HG03457 (cell line): ENCODE measurements around the gene APBB1.

Experiments
- ATAC-seq: cut with Tn5 transposase; IDR thresholded peaks from one replicate; pipeline ENCODE4 v1.9.1; 2021; ENCODE audit warnings: moderate number of reproducible peaks; ENCODE audit not compliant: unreplicated experiment

APBB1 gene

GRCh38 chr11:6419009-6419631 lies at the start of gene APBB1:
TSS of gene APBB1 (minus strand) at chr11:6419094. CDS start at chr11:6411347, 7,747 bp downstream.
- no peak for ATAC-seq

DNA sequence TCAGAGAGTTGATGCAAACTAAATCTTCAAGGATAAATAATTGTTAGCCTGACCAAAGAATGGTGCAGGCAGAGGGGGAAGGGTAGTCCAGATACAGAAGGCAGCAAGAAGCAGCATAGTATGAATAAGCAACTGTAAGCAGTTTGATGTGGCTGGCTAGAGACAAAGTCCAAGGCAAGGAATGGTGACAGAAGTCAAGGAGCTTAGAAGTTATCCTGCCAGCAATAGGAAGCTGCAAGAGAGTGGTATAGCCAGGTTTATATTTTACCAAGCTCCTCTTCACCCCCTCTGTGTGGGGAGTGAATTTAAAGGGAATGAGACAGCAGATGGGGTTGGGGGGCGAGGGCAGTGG lies 40.2 kb upstream of the APBB1 start:
- ATAC-seq, result no peak

DNA sequence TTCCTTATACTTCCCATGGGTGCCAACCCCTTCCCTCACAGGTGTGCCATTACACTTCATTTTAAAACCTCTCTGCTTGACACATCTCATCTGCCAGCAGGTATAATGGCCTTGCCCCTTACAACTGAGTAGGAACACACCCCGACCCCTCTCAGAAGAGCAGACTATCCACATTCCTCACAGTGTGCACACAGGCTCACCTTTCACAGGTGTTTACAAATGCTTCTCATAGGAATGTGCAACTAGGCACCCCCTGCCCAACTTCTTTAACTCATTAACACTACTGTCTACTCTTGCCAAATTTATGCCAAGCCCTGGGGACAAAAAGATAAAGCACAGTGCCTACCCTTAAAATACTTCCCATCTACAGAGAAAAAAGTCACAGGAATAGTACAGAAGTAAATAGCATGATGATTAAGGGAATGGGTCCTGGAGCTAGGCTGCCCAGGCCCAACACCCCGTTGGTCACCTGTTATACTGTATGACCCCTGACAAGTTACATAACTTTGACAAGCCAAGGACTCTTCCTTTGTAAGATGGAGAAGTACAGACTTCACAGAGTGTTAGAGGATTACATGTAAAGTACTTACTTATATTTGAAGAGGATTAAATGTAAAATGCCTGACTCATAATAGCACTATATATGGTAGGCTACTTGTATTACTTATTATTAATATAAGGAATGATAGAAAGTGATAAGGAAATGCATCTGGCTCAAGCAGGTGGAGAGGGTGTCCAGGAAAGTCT lies 39.6 kb upstream of the APBB1 start:
- ATAC-seq, result no peak

DNA sequence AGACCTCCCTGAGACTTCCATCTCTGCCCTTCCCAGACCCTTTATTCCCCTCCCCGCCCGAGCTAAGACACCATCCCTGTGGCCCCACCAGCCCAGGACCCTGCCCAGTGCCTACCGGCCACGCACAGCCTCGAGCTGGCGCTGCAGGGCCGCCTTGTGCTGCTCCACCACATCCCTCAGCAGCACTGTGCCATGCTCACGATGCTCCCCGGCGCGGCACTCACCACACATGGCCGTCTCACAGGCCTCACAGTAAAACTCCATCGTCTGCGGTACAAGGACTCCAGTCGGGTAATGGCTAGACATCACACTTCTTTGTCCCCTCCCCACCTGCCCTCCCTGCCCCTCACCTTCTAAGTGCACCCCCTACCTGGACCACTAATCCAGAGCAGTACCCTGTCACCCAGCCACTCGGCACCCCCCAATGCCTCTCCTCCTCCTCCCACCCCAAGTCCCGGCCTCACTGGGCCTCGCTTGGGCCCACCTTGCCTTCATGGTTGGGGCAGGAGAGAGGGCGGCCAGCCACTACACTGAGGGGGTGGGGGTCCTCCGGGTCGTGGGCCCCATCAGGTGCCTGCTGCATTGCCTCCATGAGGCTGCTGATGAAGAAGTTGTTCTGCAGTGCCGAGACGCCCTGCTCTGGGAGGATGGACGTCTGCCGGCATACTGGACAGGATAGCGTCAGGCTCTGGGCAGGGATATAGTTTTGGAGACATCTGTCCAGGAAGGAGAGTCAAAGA lies 38.9 kb upstream of the APBB1 start:
- ATAC-seq, result no peak

DNA sequence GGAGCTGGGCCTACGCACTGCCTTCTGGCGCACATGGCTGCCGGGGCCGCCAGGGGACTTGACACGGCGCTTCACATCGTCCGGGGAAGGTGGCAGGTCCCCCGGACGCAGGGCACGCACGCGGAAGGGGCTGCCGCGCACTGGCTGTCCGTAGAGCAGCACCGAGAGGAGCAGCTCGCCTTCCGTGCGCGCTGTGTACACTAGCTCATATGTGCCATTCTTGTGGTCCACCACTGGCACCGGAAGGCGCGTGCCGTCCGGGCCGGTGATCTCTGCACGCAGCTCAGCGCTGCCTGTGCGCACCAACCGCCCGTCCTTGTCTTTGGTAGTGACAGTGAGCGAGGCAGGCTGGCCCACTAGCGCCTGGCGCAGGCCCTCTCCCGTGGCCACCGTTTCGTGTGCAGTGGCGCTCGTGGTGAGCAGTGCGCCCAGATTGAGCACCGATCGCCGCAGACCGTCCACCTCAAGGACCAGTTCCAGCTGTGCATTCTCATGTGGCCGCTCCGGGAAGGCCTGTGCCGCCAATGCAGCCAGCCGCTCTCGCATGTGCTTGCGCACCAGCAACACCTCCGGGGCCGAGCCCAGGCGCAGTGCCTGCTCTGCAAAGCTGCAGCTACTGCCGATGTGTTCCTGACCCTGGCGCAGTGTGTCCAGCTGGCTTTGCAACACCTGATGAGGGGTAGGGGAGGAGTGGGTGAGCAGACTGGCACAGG lies 37.6 kb upstream of the APBB1 start:
- ATAC-seq, result no peak

DNA sequence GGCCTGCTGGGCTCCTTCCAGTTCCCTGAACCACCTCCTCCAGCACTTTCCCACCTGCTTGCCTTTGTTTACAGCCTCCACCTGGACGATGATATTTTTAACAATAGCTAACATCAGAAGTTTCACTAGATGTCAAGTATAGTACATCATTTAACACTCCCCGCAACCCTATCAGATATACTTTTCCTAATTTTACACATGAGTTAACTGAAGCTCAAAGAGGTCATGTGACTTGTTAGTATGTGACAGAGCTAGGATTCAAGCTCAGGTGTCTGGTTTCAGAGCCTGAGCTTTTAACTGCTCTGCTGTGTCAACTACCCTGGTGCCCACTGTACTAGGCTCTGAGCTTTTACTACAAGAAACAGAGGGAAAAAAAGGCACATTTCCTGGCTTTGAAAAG lies 36.2 kb upstream of the APBB1 start:
- ATAC-seq, result no peak

DNA sequence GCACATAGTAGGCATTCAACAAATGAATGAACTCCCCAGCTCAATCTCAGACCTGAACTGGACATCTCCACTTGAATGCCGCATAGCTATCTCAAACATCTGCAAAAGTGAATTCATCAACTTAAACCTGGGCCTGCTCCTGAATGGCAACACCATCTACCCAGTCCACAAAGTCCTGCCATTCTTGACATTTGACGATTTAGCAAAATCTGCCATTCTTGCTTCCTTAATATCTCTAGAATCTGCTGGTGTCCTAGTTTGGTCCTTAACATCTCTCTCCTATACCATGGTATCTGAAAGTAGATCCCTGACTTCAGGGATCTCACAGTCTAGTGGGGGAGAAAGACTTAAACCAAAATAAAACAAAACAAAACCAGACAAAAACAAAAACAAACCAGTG lies 34.3 kb upstream of the APBB1 start:
- no peak for ATAC-seq

- no peak for ATAC-seq
Measured at GRCh38 chr11:6452219-6452618, 33.3 kb upstream of the APBB1 start.

DNA sequence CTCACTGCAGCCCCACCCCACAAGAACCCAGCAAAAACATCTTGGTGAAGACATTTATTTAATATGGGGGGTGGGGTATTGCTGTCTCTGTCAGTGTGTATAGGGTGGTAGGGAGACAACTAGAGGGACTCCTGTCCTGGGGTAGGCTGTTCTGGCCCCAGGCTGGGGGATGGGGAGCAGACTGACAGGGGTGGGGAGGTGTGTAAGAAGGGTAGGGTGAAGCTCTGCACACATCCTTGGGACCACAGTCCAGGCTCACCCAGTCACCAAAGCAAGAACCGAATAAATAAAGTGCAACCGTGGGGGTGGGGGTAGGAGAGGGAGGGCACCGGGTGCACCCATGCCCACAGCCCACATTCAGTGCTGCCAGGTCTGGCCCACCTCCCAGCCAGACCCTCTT lies 29.7 kb upstream of the APBB1 start:
- no peak for ATAC-seq

DNA sequence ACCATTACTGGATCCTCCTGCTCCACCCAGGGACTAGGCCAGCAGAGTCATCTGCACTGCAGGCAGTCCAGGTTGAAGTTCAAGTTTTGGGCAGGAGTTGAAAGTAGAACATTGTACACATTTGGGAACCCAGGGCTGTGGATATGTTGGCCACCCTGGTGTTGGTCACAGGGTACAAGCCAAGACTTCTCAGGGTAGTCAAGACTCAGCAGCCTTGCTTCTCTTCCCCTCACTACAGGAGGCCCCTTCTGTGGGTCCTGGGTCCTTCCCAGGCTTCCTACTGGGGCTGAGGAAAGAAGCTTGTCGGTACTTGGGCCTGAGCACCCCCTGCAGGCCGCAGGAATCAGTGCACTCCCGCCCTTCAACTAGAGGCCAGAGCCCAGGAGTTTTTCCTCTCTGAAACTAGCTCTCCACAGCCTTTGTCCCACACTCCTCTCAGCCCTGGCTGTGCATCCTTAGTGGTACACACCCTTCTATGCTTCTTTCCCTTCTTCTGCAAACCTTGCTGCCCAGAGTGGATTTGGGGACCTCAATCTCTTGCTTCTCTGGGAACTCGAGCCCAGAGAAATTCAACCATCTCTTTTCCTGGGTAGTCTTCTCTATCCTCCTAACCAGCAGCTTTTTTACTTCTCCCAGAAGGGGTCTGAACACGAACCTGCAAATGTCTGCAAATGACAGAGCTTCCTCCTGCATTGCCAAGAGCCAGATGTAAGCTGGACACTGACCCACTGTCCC lies 24.5 kb upstream of the APBB1 start:
- ATAC-seq, result no peak

GRCh38 chr11:6442441-6442840 lies 23.5 kb upstream of the APBB1 start:
- ATAC-seq, result no peak

DNA sequence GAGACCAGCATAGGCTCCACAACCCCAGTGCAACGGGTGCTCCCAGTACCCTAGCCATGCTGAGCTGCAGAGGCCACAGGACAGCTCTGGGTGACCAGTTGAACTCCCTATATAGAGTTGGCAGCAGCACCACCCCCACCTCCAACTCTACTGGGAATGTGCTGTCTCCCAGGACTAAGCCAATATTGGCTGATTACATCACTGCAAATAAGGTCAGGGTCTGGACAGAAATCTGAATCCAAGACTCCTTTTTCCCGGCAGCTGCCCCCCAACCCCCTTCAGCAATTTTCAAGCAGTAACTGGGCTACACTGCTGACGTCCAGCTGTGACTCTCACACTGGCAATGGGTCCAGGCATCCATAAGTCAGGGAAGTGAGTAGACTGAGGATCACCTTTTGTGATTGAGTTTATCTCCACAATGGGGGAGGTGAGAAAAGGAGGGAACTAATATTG lies 22.0 kb upstream of the APBB1 start, which contains the start of gene HPX:
TSS of gene HPX (minus strand) at position 82 of the 453 bp plus-strand sequence. CDS start at position 58, 24 bp downstream.
- ATAC-seq, result no peak

- ATAC-seq, result no peak
Measured at GRCh38 chr11:6438979-6439571, 20.2 kb upstream of the APBB1 start.

DNA sequence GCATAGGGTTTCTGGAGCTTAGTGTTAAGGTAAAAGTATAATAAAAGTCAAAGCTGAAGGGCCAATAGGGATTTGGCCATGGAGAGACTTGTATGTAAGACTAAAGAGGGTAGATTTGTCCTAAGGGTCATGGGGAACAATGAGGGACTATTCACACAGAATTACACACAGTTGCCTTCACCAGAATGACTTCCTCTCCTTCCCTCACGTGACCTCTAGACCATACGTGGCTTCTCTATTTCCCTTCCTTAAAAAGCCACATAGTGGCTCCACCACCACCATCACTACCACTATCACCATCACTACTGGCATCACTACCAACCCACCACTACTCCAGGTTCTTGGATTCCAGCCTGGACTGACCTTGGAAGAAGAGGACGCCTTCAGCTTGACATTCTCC lies 19.1 kb upstream of the APBB1 start:
- ATAC-seq, result no peak

DNA sequence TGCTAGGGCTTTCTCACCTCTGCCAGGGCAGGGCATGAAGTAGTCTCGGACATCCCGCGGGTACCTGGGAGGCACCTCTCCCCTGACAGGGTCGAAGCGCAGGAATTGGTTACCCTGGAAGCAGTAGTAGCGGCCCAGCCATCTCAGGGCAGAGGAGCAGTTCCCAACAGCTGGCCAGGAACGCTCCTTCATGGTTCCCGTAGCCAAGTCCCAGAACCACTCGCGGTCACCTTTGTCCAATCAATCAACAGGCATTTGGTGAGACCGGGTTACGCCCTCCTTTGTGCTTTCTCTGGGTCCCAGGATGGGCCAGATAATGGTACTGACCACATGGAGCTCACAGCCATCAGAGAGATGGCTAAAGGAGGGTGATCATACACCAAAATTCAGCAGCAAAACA lies 18.5 kb upstream of the APBB1 start:
- ATAC-seq, result no peak

DNA sequence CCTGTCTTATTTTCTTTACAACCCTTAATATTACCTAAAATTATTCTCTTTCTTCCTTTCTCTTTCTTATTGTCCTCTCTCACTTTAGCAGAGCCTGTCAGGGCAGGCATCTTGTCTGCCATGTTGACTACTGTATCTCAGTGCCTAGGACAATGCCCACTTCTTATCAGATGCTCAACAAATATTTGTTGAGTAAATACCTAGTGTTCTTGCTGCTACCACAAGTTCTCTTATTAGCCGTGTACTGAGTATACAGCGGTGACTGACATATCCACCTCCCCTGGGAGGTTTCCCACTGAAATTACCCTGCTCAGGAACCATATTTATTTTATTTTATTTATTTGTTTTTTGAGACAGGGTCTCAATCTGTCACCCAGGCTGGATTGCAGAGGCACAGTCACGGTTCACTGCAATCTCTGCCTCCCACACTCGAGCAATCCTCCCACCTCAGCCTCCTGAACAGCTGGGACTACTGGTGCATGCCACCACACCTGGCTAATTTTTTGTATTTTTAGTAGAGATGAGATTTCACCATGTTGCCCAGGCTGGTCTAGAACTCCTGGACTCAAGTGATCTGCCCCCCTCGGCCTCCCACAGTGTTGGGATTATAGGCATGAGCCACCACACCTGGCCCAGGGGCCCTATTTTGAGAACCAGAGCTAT lies 15.2 kb upstream of the APBB1 start:
- no peak for ATAC-seq

- ATAC-seq, result no peak
Measured at GRCh38 chr11:6431861-6432260, 13.0 kb upstream of the APBB1 start.

GRCh38 chr11:6427516-6427915 lies 8.6 kb upstream of the APBB1 start:
- ATAC-seq, result no peak

- ATAC-seq, result no peak
Measured at GRCh38 chr11:6420677-6421076, 1.8 kb upstream of the APBB1 start.

- no peak for ATAC-seq
Measured at GRCh38 chr11:6418557-6419008, 311 bp downstream of the APBB1 start.
